Measurements from ENCODE around the gene DNAJA1. TPM values are rescaled to one million over a fixed set of nuclear protein-coding genes. Genes with fewer than 3 reads are reported as not detected.
"Not testable (repeated sequence)": the region's sequence is repeated elsewhere in the genome, so short reads cannot be mapped to it uniquely, and the experiment has no call there.

DNAJA1 gene
- total and polyA plus RNA-seq, 12 donors = 27.3 to 90.4 (median 54.7) TPM

GRCh38 chr9:33082538-33083326 is 57.7 kb downstream of the DNAJA1 start:
- no peaks in the 10 kb centered on the region for H3K9me3 ChIP-seq
- H3K4me3 ChIP-seq = no peak overlapping the region
- no peak for DNase-seq
- WGBS, 2 donors = 60 to 63% methylated on average over 8 of the region's 8 CpGs
- TF ChIP-seq CTCF (IDR thresholded peaks at IDR 0.05) = no peak
- peaks cover 0 to 30% (median 16%) of the 10 kb centered on the region in 9 donors for H3K4me1 ChIP-seq
- no peaks in the 10 kb centered on the region for H3K36me3 ChIP-seq
- H3K27ac ChIP-seq = peak overlapping the region in 4 of 10 donors; percentile 3 to 66 (median 20)
- peak; percentile 11 to 62 (median 34) for ATAC-seq
- intact Hi-C loops (cut with DNase I) = loop anchor here in 7 of 10 donors (2.0 to 5.0 kb wide), 5 partner anchors 84 to 145 kb away; partner anchors contain the start of gene B4GALT1 (in 2 of the 7)
- H3K27me3 ChIP-seq = no peaks in the 10 kb centered on the region

- intact Hi-C loops (cut with DNase I); DNase-seq; H3K4me3 ChIP-seq; H3K36me3 ChIP-seq; H3K9me3 ChIP-seq; ATAC-seq; H3K27me3 ChIP-seq; H3K27ac ChIP-seq: not testable (repeated sequence)
- H3K4me1 ChIP-seq = peaks cover 0 to 27% (median 13%) of the 10 kb centered on the region in 9 donors
- 89 to 91% methylated on average over 9 of the region's 9 CpGs for WGBS, 2 donors
Observed at GRCh38 chr9:33085672-33086071, 60.6 kb downstream of the DNAJA1 start.

Other genes starting within 250 kb of the DNAJA1 start
- not detected for gene TMEM215, start 241.7 kb upstream of the DNAJA1 start, total RNA-seq
- not detected for gene TMEM215, start 241.7 kb upstream of the DNAJA1 start, polyA plus RNA-seq
- gene APTX, start 23.6 kb upstream of the DNAJA1 start, total RNA-seq = 10 to 100 TPM; 13.6 to 26.5 (median 15.6) TPM
- 10 to 100 TPM; 21.4 to 24.7 TPM for gene APTX, start 23.6 kb upstream of the DNAJA1 start, polyA plus RNA-seq
- 10 to 100 TPM; 14.9 to 18.5 (median 17.3) TPM for gene SMU1, start 51.4 kb downstream of the DNAJA1 start, total RNA-seq
- gene SMU1, start 51.4 kb downstream of the DNAJA1 start, polyA plus RNA-seq = 1 to 10 TPM; 5.8 to 8.5 TPM
- gene B4GALT1, start 142.1 kb downstream of the DNAJA1 start, total RNA-seq = 100 to 1,000 TPM in 1 of 10 donors, 10 to 100 TPM in 9; 30.0 to 117 (median 43.1) TPM
- gene B4GALT1, start 142.1 kb downstream of the DNAJA1 start, polyA plus RNA-seq = 10 to 100 TPM; 14.8 to 29.0 TPM
- gene SPINK4, start 214.9 kb downstream of the DNAJA1 start, total RNA-seq = not detected
- not detected for gene SPINK4, start 214.9 kb downstream of the DNAJA1 start, polyA plus RNA-seq
- gene BAG1, start 239.4 kb downstream of the DNAJA1 start, total RNA-seq = 100 to 1,000 TPM in 8 of 10 donors, 10 to 100 TPM in 2; 95.3 to 159 (median 132) TPM
- 100 to 1,000 TPM in 1 of 2 donors, 10 to 100 TPM in 1; 71.9 to 148 TPM for gene BAG1, start 239.4 kb downstream of the DNAJA1 start, polyA plus RNA-seq
- gene CHMP5, start 239.8 kb downstream of the DNAJA1 start, total RNA-seq = 10 to 100 TPM; 41.4 to 57.2 (median 53.5) TPM
- gene CHMP5, start 239.8 kb downstream of the DNAJA1 start, polyA plus RNA-seq = 10 to 100 TPM; 24.1 to 55.6 TPM